OCI-LY3 (cell line): ENCODE data around the gene PIK3AP1.

Experiments used
- H2AFZ ChIP-seq: fragments of 200-600, 300-600 bp; shearing (Covaris generic); 2 replicates; pipeline ENCODE4 v1.6.0; 2014; ENCODE audit warnings: antibody characterized with exemption, low read depth, low read length
- H3K27ac ChIP-seq: fragments of 200-600, 300-600 bp; sonication (generic); 2 replicates; pipeline ENCODE4 v1.5.1; 2014; ENCODE audit warnings: mild to moderate bottlenecking, low read length, moderate library complexity, mixed read lengths
- H3K27me3 ChIP-seq: fragments of 200-600, 300-600 bp; sonication (generic); 2 replicates; pipeline ENCODE4 v1.6.1; 2014; ENCODE audit warnings: low read depth, low read length, mixed read lengths
- H3K36me3 ChIP-seq: fragments of 200-600, 300-600 bp; sonication (generic); replicated peaks from 2 replicates; pipeline ENCODE3; 2014; ENCODE audit warnings: low read depth, low read length, mixed read lengths
- H3K4me1 ChIP-seq: fragments of 300-600, 200-600 bp; sonication (generic); 2 replicates; pipeline ENCODE4 v1.6.1; 2014; ENCODE audit warnings: low read length, mixed read lengths
- H3K4me2 ChIP-seq: fragments of 200-600, 300-600 bp; sonication (generic); 2 replicates; pipeline ENCODE4 v1.6.1; 2014; ENCODE audit warnings: low read length, mixed read lengths
- H3K4me3 ChIP-seq: fragments of 300-600, 200-600 bp; sonication (generic); 2 replicates; pipeline ENCODE4 v1.5.1; 2014; ENCODE audit warnings: antibody characterized with exemption, mild to moderate bottlenecking, low read length, moderate library complexity
- H3K79me2 ChIP-seq: fragments of 300-600, 200-600 bp; shearing (Covaris generic); 2 replicates; pipeline ENCODE4 v1.6.1; 2014; ENCODE audit warnings: mild to moderate bottlenecking, low read length, mixed read lengths
- H3K9ac ChIP-seq: fragments of 300-600, 200-600 bp; shearing (Covaris generic); 2 replicates; pipeline ENCODE4 v1.6.0; 2014; ENCODE audit warnings: mild to moderate bottlenecking, low read length, moderate library complexity
- H3K9me3 ChIP-seq: fragments of 200-600, 300-600 bp; shearing (Covaris generic); 2 replicates; pipeline ENCODE4 v1.6.1; 2014; ENCODE audit warnings: low read length, mixed read lengths; ENCODE audit not compliant: insufficient read depth
- H4K20me1 ChIP-seq: fragments of 200-600, 300-600 bp; sonication (generic); 2 replicates; pipeline ENCODE4 v1.6.1; 2016; ENCODE audit warnings: low read length, mixed read lengths; ENCODE audit not compliant: insufficient read depth
- EZH2phosphoT487 ChIP-seq: fragments of 200-600 bp; shearing (Covaris generic); IDR thresholded peaks from 2 replicates; pipeline ENCODE4 v1.6.1; 2018; ENCODE audit warnings: antibody characterized with exemption, mixed run types, low read depth
- TF ChIP-seq, protein P1 (sequence below): fragments of 200-600, 300-600 bp; sonication (generic); IDR thresholded peaks from 2 replicates; pipeline ENCODE4 v1.5.1; 2014; ENCODE audit warnings: antibody characterized with exemption, low read length, low read depth

PIK3AP1 gene

DNA sequence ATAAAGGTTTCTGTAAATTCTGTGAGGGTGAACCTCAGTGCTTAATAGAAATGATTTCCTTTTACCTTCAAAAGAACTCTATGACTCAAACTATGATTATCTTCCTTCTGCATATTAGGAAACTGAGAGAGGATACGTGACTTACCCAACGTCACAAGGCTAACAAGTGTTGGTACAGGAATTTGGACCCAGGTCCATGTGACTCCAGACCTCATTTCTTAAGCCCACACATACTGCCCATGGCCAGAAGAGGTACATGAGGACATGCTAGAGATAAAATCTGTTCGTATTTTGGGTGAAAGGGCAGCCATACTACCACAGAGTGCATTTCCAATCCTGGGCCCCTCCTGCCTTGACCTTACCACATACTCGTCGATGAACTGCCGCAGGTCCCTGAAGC lies 72.0 kb downstream of the PIK3AP1 start:
- Histone ChIP-seq H3K9me3 (no peaks in the 10 kb centered on the region), H2AFZ (no peak overlapping the region), H3K36me3 (peaks cover 61% of the 10 kb centered on the region), H3K27ac (peak overlapping the region; percentile 88), H3K27me3 (no peaks in the 10 kb centered on the region), H3K4me3 (no peak overlapping the region; the same call in 1 of the 2 replicates), H3K9ac (peak overlapping the region; percentile 36; the same call in 1 of the 2 replicates), H3K79me2 (no peaks in the 10 kb centered on the region), H3K4me2 (peak overlapping the region; percentile 64), H4K20me1 (no peaks in the 10 kb centered on the region), H3K4me1 (peaks cover 92% of the 10 kb centered on the region)
- TF ChIP-seq, protein P1, sequence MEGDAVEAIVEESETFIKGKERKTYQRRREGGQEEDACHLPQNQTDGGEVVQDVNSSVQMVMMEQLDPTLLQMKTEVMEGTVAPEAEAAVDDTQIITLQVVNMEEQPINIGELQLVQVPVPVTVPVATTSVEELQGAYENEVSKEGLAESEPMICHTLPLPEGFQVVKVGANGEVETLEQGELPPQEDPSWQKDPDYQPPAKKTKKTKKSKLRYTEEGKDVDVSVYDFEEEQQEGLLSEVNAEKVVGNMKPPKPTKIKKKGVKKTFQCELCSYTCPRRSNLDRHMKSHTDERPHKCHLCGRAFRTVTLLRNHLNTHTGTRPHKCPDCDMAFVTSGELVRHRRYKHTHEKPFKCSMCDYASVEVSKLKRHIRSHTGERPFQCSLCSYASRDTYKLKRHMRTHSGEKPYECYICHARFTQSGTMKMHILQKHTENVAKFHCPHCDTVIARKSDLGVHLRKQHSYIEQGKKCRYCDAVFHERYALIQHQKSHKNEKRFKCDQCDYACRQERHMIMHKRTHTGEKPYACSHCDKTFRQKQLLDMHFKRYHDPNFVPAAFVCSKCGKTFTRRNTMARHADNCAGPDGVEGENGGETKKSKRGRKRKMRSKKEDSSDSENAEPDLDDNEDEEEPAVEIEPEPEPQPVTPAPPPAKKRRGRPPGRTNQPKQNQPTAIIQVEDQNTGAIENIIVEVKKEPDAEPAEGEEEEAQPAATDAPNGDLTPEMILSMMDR, result no peak
- TF ChIP-seq EZH2phosphoT487, result no peak

DNA sequence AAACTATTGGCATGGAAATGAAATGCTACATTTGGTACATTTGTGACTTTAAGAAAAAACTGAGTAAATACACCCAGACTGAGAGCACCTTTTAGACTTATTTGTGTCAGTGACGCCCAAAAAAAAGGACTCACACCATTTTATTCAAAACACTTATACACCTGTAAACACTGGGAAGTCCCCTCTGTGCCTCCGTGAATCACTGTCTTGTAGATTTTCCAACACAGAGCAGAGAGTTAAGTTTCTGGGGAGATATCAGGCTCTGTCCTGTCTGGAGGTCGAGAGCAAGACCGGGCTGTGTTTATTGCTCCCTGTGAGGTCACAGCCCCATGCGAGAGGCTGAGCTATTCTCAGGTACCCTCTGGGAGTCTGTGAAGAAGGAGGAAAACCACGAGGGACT lies 72.8 kb downstream of the PIK3AP1 start:
- TF ChIP-seq, protein P1, result no peak
- no peak for TF ChIP-seq EZH2phosphoT487
- no peak overlapping the region for H2AFZ ChIP-seq
- no peaks in the 10 kb centered on the region for H3K79me2 ChIP-seq
- peaks cover 60% of the 10 kb centered on the region for H3K36me3 ChIP-seq
- no peaks in the 10 kb centered on the region for H4K20me1 ChIP-seq
- peak overlapping the region; percentile 88 for H3K27ac ChIP-seq
- no peaks in the 10 kb centered on the region for H3K9me3 ChIP-seq
- peak overlapping the region; percentile 36; the same call in 1 of the 2 replicates for H3K9ac ChIP-seq
- H3K4me3 ChIP-seq, result no peak overlapping the region; the same call in 1 of the 2 replicates
- H3K4me1 ChIP-seq, result peaks cover 91% of the 10 kb centered on the region
- peak overlapping the region; percentile 64 for H3K4me2 ChIP-seq
- no peaks in the 10 kb centered on the region for H3K27me3 ChIP-seq

DNA sequence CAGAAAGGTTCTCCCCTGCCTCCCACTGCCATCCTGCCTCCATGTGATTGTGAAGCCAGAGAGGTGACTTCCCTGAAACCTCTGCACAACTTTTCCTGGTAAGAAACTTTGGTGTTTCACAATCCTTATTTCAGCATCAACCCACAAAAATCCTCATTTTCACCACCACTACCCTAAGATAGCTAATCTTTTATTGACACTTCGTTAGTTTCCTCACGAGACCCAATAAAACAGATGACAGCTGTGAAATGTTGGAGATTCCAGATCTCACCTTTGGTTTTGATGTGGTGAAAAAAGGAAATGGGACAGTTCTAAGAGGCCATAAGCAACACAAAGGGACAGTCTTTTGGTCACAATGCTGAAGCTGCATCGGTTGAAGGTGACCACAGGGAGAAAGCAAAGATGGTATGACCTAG lies 73.6 kb downstream of the PIK3AP1 start:
- peaks cover 57% of the 10 kb centered on the region for H3K36me3 ChIP-seq
- TF ChIP-seq EZH2phosphoT487, result no peak
- TF ChIP-seq, protein P1, result no peak
- H3K4me3 ChIP-seq, result no peak overlapping the region
- H4K20me1 ChIP-seq, result no peaks in the 10 kb centered on the region
- H2AFZ ChIP-seq, result no peak overlapping the region
- H3K9ac ChIP-seq, result no peak overlapping the region
- H3K9me3 ChIP-seq, result no peaks in the 10 kb centered on the region
- peak overlapping the region; percentile 64 for H3K4me2 ChIP-seq
- H3K79me2 ChIP-seq, result no peaks in the 10 kb centered on the region
- peak overlapping the region; percentile 88; the same call in 1 of the 2 replicates for H3K27ac ChIP-seq
- H3K4me1 ChIP-seq, result peaks cover 84% of the 10 kb centered on the region
- H3K27me3 ChIP-seq, result no peaks in the 10 kb centered on the region

DNA sequence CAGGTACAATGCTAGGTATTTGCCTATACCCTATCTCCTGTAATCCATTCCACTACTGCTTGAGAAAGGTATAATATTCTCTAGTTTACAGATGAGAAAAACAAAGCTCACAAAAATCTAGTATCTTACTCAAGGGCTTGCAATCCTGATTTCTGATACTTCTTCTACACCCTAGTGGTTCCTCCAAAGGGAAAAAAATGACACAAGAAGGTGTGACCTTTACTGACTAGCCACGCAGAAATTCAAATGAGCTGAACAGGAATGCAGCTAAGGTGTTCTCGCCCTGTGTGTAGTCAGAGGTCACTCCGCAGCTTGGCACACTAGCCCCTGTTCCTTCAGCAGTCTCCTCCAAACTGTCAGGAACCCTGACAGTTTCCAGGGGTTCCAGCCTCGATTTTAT lies 74.0 kb downstream of the PIK3AP1 start:
- H3K4me1 ChIP-seq, result peaks cover 82% of the 10 kb centered on the region
- no peak overlapping the region for H3K9ac ChIP-seq
- TF ChIP-seq EZH2phosphoT487, result no peak
- TF ChIP-seq, protein P1, result no peak
- H3K36me3 ChIP-seq, result peaks cover 53% of the 10 kb centered on the region
- no peaks in the 10 kb centered on the region for H4K20me1 ChIP-seq
- peak overlapping the region; percentile 64; the same call in 1 of the 2 replicates for H3K4me2 ChIP-seq
- H3K27me3 ChIP-seq, result no peaks in the 10 kb centered on the region
- H3K27ac ChIP-seq, result peak overlapping the region; percentile 98
- no peaks in the 10 kb centered on the region for H3K79me2 ChIP-seq
- no peak overlapping the region for H3K4me3 ChIP-seq
- no peaks in the 10 kb centered on the region for H3K9me3 ChIP-seq
- H2AFZ ChIP-seq, result no peak overlapping the region
